Endodermal cell (in vitro differentiated cells): ENCODE measurements around the gene ITGA5. TPM values are rescaled to one million over a fixed set of nuclear protein-coding genes. Genes with fewer than 3 reads are reported as not detected.

Experiments used
- DNase-seq: peaks from one replicate; pipeline ENCODE4 v3.0.0-alpha.2; 2017
- H3K27ac ChIP-seq: 2 replicates; pipeline ENCODE4 v1.5.1; 2013; ENCODE audit warnings: mild to moderate bottlenecking, low read depth, low read length, moderate library complexity
- H3K27me3 ChIP-seq: 2 replicates; pipeline ENCODE4 v1.6.1; 2013; ENCODE audit warnings: mild to moderate bottlenecking, low read length, moderate library complexity; ENCODE audit not compliant: insufficient read depth, control insufficient read depth, poor library complexity, severe bottlenecking
- H3K36me3 ChIP-seq: 2 replicates; pipeline ENCODE4 v1.7.0; 2013; ENCODE audit warnings: mild to moderate bottlenecking, low read length, moderate library complexity; ENCODE audit not compliant: control insufficient read depth, insufficient read depth
- H3K4me1 ChIP-seq: one replicate; pipeline ENCODE4 v1.7.0; 2013; ENCODE audit warnings: low read length; ENCODE audit not compliant: control insufficient read depth, insufficient read depth
- H3K4me3 ChIP-seq: 2 replicates; pipeline ENCODE4 v1.5.1; 2013; ENCODE audit warnings: mild to moderate bottlenecking, low read length, moderate library complexity
- H3K9ac ChIP-seq: 2 replicates; pipeline ENCODE4 v1.6.1; 2013; ENCODE audit warnings: mild to moderate bottlenecking, low read length, moderate library complexity; ENCODE audit not compliant: poor library complexity, severe bottlenecking; ENCODE audit errors: extremely low read depth
- H3K9me3 ChIP-seq: 2 replicates; pipeline ENCODE4 v1.6.1; 2013; ENCODE audit warnings: mild to moderate bottlenecking, low read length, moderate library complexity; ENCODE audit not compliant: control insufficient read depth
- H3K27ac Mint-ChIP-seq: 2 replicates; pipeline ENCODE4 v1.8.0; 2020; ENCODE audit warnings: mixed read lengths
- H3K27me3 Mint-ChIP-seq: 2 replicates; pipeline ENCODE4 v1.8.0; 2021; ENCODE audit warnings: mild to moderate bottlenecking, mixed read lengths; ENCODE audit not compliant: insufficient read depth
- H3K36me3 Mint-ChIP-seq: 2 replicates; pipeline ENCODE4 v1.8.0; 2020; ENCODE audit warnings: low read depth, mixed read lengths
- H3K4me1 Mint-ChIP-seq: 2 replicates; pipeline ENCODE4 v1.8.0; 2020; ENCODE audit warnings: mixed read lengths
- H3K4me3 Mint-ChIP-seq: 2 replicates; pipeline ENCODE4 v1.8.0; 2020; ENCODE audit warnings: mild to moderate bottlenecking, moderate library complexity, mixed read lengths
- H3K9me3 Mint-ChIP-seq: 2 replicates; pipeline ENCODE4 v1.8.0; 2020; ENCODE audit warnings: mild to moderate bottlenecking, mixed read lengths
- WGBS, 2 experiments: methylation state at CpG; one replicate each; pipeline versions ENCODE4 v1.1.5 to v1.1.7; 2013; ENCODE audit warnings: missing lambda C conversion rate in 2 of 2, mixed read lengths in 1 of 2; ENCODE audit not compliant: insufficient coverage in 1 of 2, insufficient read length in 1 of 2; 5-methylcytosine and 5-hydroxymethylcytosine counted together
- total RNA-seq, 2 donors: library from RNA; stranded (reverse); fragmentation: NEBNext Ultra II Directional in 1 of 2; extraction: Animal tissue kit (Norgen Biotek cat#: 25700) in 1 of 2; gene quantifications; 2 replicates in 1 of 2; 3 replicates in 1 of 2; pipeline ENCODE4 v1.2.1, GENCODE V29; 2021
- TF ChIP-seq, protein P1 (sequence below): fragments of 200-600 bp; sonication (generic); conservative IDR thresholded peaks from 2 replicates; pipeline ENCODE4 v1.5.0; 2021; ENCODE audit warnings: antibody characterized with exemption, mild to moderate bottlenecking

Gene ITGA5
- total RNA-seq, 2 donors from 2014 or later, result 189 to 243 TPM

DNA sequence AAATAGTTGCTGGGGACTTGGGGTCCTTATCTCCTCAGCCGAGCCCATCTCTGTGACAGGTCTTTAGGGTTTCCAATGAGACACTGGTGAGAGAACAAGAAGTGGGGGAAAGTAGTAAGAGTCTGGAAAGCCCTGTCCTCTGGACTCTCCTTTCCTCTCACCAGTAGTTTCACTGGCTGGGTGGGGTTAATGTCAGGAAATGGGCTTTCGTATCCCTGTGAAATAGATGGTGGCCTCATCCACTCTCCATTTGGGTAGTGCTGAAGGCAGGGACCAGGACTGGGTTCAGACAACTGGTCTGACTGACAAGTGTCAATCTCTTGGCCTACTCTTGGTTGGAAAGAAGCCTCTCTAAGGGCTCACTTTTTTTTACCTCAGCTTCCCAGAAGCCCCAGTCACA, 42.1 kb downstream of the ITGA5 start:
- H3K27ac ChIP-seq, result no peak overlapping the region
- peaks cover 23% of the 10 kb centered on the region for H3K4me1 Mint-ChIP-seq
- peaks cover 41% of the 10 kb centered on the region for H3K27me3 Mint-ChIP-seq
- H3K4me3 ChIP-seq, result no peak overlapping the region
- no peaks in the 10 kb centered on the region for H3K9me3 Mint-ChIP-seq
- TF ChIP-seq, protein P1, sequence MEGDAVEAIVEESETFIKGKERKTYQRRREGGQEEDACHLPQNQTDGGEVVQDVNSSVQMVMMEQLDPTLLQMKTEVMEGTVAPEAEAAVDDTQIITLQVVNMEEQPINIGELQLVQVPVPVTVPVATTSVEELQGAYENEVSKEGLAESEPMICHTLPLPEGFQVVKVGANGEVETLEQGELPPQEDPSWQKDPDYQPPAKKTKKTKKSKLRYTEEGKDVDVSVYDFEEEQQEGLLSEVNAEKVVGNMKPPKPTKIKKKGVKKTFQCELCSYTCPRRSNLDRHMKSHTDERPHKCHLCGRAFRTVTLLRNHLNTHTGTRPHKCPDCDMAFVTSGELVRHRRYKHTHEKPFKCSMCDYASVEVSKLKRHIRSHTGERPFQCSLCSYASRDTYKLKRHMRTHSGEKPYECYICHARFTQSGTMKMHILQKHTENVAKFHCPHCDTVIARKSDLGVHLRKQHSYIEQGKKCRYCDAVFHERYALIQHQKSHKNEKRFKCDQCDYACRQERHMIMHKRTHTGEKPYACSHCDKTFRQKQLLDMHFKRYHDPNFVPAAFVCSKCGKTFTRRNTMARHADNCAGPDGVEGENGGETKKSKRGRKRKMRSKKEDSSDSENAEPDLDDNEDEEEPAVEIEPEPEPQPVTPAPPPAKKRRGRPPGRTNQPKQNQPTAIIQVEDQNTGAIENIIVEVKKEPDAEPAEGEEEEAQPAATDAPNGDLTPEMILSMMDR, result no peak
- H3K4me1 ChIP-seq, result no peaks in the 10 kb centered on the region
- no peak for DNase-seq
- peaks cover 20% of the 10 kb centered on the region for H3K36me3 Mint-ChIP-seq
- H3K27me3 ChIP-seq, result peaks cover 9% of the 10 kb centered on the region
- WGBS, 2 experiments, result 85 to 90% methylated on average over 2 of the region's 2 CpGs
- H3K4me3 Mint-ChIP-seq, result no peak overlapping the region
- H3K27ac Mint-ChIP-seq, result no peak overlapping the region
- no peaks in the 10 kb centered on the region for H3K9me3 ChIP-seq
- H3K36me3 ChIP-seq, result no peaks in the 10 kb centered on the region
- H3K9ac ChIP-seq, result no peak overlapping the region

DNA sequence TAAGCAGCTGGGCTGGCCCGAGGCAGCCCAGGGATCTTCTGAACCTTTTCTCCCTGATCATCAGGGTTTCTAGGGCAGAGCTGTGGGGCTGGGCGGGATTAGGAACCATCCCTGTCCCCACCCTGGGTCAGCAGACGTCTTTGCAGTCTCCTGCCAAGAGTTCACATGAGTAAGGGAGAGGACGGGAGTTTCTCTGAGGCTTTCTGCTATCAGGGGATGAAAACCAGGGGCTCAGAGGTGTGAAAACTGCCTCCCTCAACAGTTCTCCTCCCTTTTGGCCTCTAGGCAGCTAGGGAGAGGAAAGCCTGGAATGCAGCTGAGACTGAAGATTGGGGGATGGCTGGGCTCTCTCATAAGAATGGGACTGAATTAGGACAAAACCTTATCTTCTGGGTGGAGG, 42.5 kb downstream of the ITGA5 start:
- WGBS, 2 experiments, result 76 to 96% methylated on average over 4 of the region's 4 CpGs
- H3K4me1 ChIP-seq, result no peaks in the 10 kb centered on the region
- no peaks in the 10 kb centered on the region for H3K36me3 ChIP-seq
- no peak overlapping the region for H3K27ac ChIP-seq
- H3K9me3 Mint-ChIP-seq, result no peaks in the 10 kb centered on the region
- peaks cover 23% of the 10 kb centered on the region for H3K4me1 Mint-ChIP-seq
- no peak overlapping the region for H3K4me3 ChIP-seq
- H3K27ac Mint-ChIP-seq, result no peak overlapping the region
- TF ChIP-seq, protein P1, result no peak
- H3K4me3 Mint-ChIP-seq, result no peak overlapping the region
- no peak overlapping the region for H3K9ac ChIP-seq
- peaks cover 43% of the 10 kb centered on the region for H3K27me3 Mint-ChIP-seq
- peaks cover 9% of the 10 kb centered on the region for H3K27me3 ChIP-seq
- H3K36me3 Mint-ChIP-seq, result peaks cover 19% of the 10 kb centered on the region
- DNase-seq, result no peak
- H3K9me3 ChIP-seq, result no peaks in the 10 kb centered on the region

DNA sequence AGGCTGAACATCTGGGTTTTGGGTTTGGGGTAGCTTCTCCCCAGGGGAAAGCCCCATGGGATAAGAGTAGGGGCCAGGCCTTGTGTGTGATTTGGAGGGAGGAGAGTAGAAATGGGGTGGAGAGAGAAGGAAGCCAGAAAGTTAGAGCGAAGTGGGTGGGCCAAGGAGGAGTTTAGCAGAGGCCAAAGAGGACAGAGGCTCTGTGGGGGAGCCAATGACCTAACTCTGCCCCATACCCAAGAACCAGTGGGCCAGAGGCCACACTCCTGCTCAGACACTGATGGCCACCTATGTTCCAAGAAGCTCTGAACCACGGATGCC, 43.8 kb downstream of the ITGA5 start:
- TF ChIP-seq, protein P1, result no peak
- Histone ChIP-seq H3K9me3 (no peaks in the 10 kb centered on the region), H3K27me3 (peaks cover 9% of the 10 kb centered on the region), H3K9ac (no peak overlapping the region), H3K36me3 (no peaks in the 10 kb centered on the region), H3K4me1 (no peaks in the 10 kb centered on the region), H3K27ac (no peak overlapping the region), H3K4me3 (no peak overlapping the region)
- DNase-seq, result peak; percentile 43
- Mint-ChIP-seq H3K27ac (no peak overlapping the region), H3K36me3 (peaks cover 16% of the 10 kb centered on the region), H3K4me1 (peaks cover 23% of the 10 kb centered on the region), H3K4me3 (no peak overlapping the region), H3K27me3 (peaks cover 51% of the 10 kb centered on the region), H3K9me3 (no peaks in the 10 kb centered on the region)
- WGBS, 2 experiments, result 88% methylated on average over 2 of the region's 2 CpGs; no CpG with 5 or more reads in 1 of the 2 experiments
